Spleen (tissue), 11 donors: ENCODE measurements around the gene KLK6. TPM values are rescaled to one million over a fixed set of nuclear protein-coding genes. Genes with fewer than 3 reads are reported as not detected.

Source experiments
- DNase-seq: peaks from one replicate; pipeline ENCODE4 v3.0.0-alpha.2; 2020
- H3K27ac ChIP-seq, 8 donors: fragments of 200-600 bp; sonication (generic) in 7 of 8; 1 replicate in 4 of 8; 2 replicates in 4 of 8; pipeline versions ENCODE4 v1.5.0 to v1.8.0; 2016 to 2021; ENCODE audit warnings: inconsistent platforms in 4 of 8, mild to moderate bottlenecking in 4 of 8, moderate library complexity in 1 of 8
- H3K27me3 ChIP-seq, 7 donors: fragments of 200-600 bp; sonication (generic) in 6 of 7; replicated peaks in 1 of 7; 1 replicate in 4 of 7; 2 replicates in 3 of 7; pipeline versions ENCODE4 v1.5.0 to v1.8.0; 2016 to 2021; ENCODE audit warnings: inconsistent platforms in 3 of 7, mild to moderate bottlenecking in 1 of 7
- H3K36me3 ChIP-seq, 6 donors: fragments of 200-600 bp; sonication (generic) in 5 of 6; 1 replicate in 4 of 6; 2 replicates in 2 of 6; pipeline versions ENCODE4 v1.5.0 to v1.8.0; 2016 to 2021; ENCODE audit warnings: inconsistent platforms in 2 of 6
- H3K4me1 ChIP-seq, 6 donors: fragments of 200-600 bp; sonication (generic) in 5 of 6; 1 replicate in 3 of 6; 2 replicates in 3 of 6; pipeline versions ENCODE4 v1.5.0 to v1.8.0; 2016 to 2021; ENCODE audit warnings: inconsistent platforms in 3 of 6
- H3K4me3 ChIP-seq, 8 donors: fragments of 200-600 bp; sonication (generic) in 7 of 8; 1 replicate in 4 of 8; 2 replicates in 4 of 8; pipeline versions ENCODE4 v1.5.0 to v1.8.0; 2016 to 2021; ENCODE audit warnings: inconsistent platforms in 4 of 8, mild to moderate bottlenecking in 4 of 8, moderate library complexity in 2 of 8
- H3K9me3 ChIP-seq, 8 donors: fragments of 200-600 bp; sonication (generic) in 7 of 8; 1 replicate in 4 of 8; 2 replicates in 4 of 8; pipeline versions ENCODE4 v1.5.0 to v1.8.0; 2016 to 2021; ENCODE audit warnings: inconsistent platforms in 4 of 8
- CTCF ChIP-seq, 11 experiments: fragments of 200-600 bp in 7 of 11; fragments of 450-650 bp in 4 of 11; sonication (generic) in 4 of 11; IDR thresholded peaks in 8 of 11; conservative IDR thresholded peaks in 3 of 11; 1 replicate in 7 of 11; 2 replicates in 4 of 11; pipeline versions ENCODE4 v1.4.0 to v1.8.0; 2016 to 2021; ENCODE audit warnings: antibody characterized with exemption in 11 of 11, inconsistent platforms in 4 of 11, mild to moderate bottlenecking in 1 of 11
- POLR2A ChIP-seq, 3 donors: fragments of 450-650 bp; IDR thresholded peaks; one replicate each; pipeline ENCODE4 v1.5.1; 2017; ENCODE audit warnings: antibody characterized with exemption in 3 of 3, mild to moderate bottlenecking in 1 of 3
- POLR2AphosphoS5 ChIP-seq, 3 donors: sonication (generic); formaldehyde crosslinking; IDR thresholded peaks; one replicate each; pipeline ENCODE4 v1.5.1; 2017; ENCODE audit warnings: antibody characterized with exemption in 3 of 3
- WGBS, 5 donors: extraction: QIAGEN DNeasy Blood & Tissue Kit in 3 of 5; methylation state at CpG; one replicate each; pipeline versions ENCODE4 v1.1.5 to v1.1.7; 2013 to 2018; 5-methylcytosine and 5-hydroxymethylcytosine counted together
- intact Hi-C: fragments of 100-400 bp; cut with DNase I; formaldehyde crosslinking; loops from one replicate; pipeline ENCODE4 v1.15.0; 2023; ENCODE audit warnings: low total_unique reads
- polyA plus RNA-seq, 3 donors: library from polyadenylated mRNA; stranded (reverse); fragments of 200-250 nt; gene quantifications; one replicate each; pipeline ENCODE4 v1.2.1, GENCODE V29; 2013
- total RNA-seq, 7 donors: library from RNA; depleted of rRNA in 3 of 7; stranded (reverse); fragments of >200 nt in 3 of 7; fragmentation: NEBNext Ultra II Directional in 4 of 7; extraction: Animal tissue kit (Norgen Biotek cat#: 25700) in 4 of 7; gene quantifications; one replicate each; pipeline versions ENCODE4 v1.1.0 to v1.2.1, GENCODE V29; 2016 to 2021
- donor health status: healthy with polysubstance abuse.
- donor health status: DM: no; HTN: no; CAD: no; lungs with moderate emphysema.
- donor health status: DM: no; HTN: no; CAD: no.
- donor health status: Bipolar disorder and iron deficiency.
- donor health status: healthy.
- donor health status: DM: no; HTN: no; CAD: no.
- donor health status: DM: yes; HTN: yes; CAD: no.

Gene KLK6
- total and polyA plus RNA-seq, 10 donors = 0.43 to 9.5 (median 2.8) TPM; not detected in 1

DNA sequence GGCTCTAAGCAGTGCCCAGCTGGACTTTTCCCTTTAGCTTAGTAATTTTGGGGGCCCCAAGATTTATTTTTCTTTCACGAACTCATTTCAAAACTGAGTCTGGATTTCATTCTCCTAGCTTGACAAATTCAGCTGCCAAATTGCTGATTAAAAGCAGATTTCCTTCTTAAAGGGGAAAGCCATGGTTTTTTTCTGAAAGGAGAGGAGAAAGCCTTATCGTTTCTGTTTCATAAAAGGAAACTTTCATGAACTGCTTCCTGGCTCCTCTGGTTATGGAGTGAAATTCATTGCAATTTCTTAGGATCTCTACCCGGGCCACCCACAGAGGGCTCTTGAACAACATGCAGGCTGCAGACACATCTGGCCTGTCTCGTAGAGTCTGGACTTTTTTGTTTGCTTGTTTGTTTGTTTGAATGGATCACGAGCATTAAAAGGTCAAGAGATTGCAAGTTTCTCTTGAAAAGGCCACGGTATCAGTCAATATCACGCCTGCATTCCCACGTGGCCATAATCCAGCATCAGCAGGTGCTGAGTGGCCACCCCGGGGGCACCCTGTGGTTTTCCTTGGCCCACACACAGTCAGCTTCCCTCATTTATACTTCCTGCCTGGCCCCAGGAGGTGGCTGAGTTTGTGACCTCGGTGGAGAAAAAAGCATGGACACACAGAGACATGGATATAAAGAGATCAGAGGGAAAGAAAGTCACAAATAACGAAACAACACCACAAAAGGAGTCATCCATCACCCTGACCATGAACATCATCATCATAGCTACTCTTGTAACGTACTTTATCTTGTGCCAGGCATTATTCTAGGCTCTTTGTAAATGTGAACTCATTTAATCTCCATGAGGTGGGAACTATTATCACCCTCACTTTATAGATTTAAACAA lies 47.7 kb downstream of the KLK6 start:
- Histone ChIP-seq H3K27me3 (peaks cover 0 to 75% (median 0%) of the 10 kb centered on the region in 7 donors), H3K4me1 (peaks cover 0 to 12% (median 9%) of the 10 kb centered on the region in 6 donors), H3K9me3 (no peaks in the 10 kb centered on the region), H3K36me3 (no peaks in the 10 kb centered on the region), H3K4me3 (no peak overlapping the region), H3K27ac (no peak overlapping the region)
- intact Hi-C loops = no loop called here
- DNase-seq = no peak
- no peak for TF ChIP-seq CTCF (IDR thresholded peaks at IDR 0.05 in 8 of 11, conservative IDR thresholded peaks at IDR 0.05 in 3 of 11)
- TF ChIP-seq POLR2A (IDR thresholded peaks at IDR 0.05) = no peak
- TF ChIP-seq POLR2AphosphoS5 (IDR thresholded peaks at IDR 0.05) = no peak
- 4 to 8% (median 5%) methylated on average over 12 of the region's 12 CpGs for WGBS, 5 donors

- Histone ChIP-seq H3K27me3 (peaks cover 3 to 89% (median 15%) of the 10 kb centered on the region in 7 donors), H3K4me1 (no peaks in the 10 kb centered on the region), H3K27ac (no peak overlapping the region), H3K36me3 (no peaks in the 10 kb centered on the region), H3K9me3 (no peaks in the 10 kb centered on the region), H3K4me3 (no peak overlapping the region)
- WGBS, 5 donors = 52 to 90% (median 70%) methylated on average over 2 of the region's 2 CpGs
- no peak for DNase-seq
- TF ChIP-seq POLR2AphosphoS5 (IDR thresholded peaks at IDR 0.05) = no peak
- intact Hi-C loops = no loop called here
Measured at GRCh38 chr19:50916069-50916468, 53.3 kb downstream of the KLK6 start.

DNA sequence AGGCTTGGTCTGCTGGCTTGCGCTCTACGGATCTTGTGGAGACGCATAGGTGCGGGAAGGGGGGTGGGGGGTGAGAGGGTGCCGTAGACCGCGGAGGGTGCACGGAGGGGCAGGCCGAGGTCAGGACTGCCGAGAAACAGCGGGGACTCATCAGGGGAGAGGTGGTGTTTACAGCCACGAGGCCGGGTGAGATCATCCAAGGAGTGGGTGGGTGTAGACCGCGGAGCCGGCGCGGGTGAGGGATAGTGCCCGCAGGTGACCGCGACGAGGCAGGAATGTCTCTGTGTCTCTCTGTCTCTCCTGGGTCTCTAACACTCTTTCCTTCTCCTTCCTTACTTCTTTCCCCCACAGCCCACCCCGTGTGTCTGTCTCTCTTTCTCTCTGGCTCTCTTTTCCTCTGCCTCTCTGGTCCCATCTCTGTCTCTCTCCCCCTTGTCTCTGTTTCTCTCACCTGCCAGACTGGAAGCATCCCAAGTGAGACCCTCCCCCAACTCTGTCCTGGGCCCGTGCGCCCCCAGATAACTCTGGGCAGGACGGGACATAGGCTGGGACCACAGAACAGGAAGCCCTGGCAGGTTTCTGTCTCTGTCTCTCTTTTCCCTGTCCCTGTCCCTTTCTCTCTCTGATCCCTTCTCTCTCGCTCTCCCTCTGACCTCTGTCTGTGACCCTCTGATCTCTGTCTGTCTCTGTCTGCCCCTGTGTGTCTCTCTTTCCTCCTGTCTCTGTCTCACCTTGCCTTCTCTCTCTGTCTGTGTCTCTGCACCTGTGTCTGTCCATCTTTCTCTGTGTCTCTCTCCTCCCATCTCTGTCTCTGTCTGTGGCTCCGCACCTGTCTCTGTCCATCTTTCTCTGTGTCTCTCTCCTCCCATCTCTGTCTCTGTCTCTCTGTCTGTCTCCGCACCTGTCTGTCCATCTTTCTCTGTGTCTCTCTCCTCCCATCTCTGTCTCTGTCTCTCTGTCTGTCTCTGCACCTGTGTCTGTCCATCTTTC lies 56.4 kb downstream of the KLK6 start:
- H3K27me3 ChIP-seq = peaks cover 3 to 92% (median 32%) of the 10 kb centered on the region in 7 donors
- H3K4me1 ChIP-seq = peaks cover 0 to 9% (median 0%) of the 10 kb centered on the region in 6 donors
- 11 to 13% (median 12%) methylated on average over 29 of the region's 29 CpGs for WGBS, 5 donors
- H3K4me3 ChIP-seq = no peak overlapping the region
- H3K9me3 ChIP-seq = no peaks in the 10 kb centered on the region
- no peaks in the 10 kb centered on the region for H3K36me3 ChIP-seq
- DNase-seq = no peak
- intact Hi-C loops = no loop called here
- H3K27ac ChIP-seq = no peak overlapping the region
- TF ChIP-seq CTCF (IDR thresholded peaks at IDR 0.05 in 8 of 11, conservative IDR thresholded peaks at IDR 0.05 in 3 of 11) (no peak), POLR2AphosphoS5 (IDR thresholded peaks at IDR 0.05) (no peak), POLR2A (IDR thresholded peaks at IDR 0.05) (no peak)

GRCh38 chr19:50912102-50912599 lies 57.2 kb downstream of the KLK6 start:
- Histone ChIP-seq H3K9me3 (no peaks in the 10 kb centered on the region), H3K27ac (no peak overlapping the region), H3K4me1 (peaks cover 0 to 9% (median 0%) of the 10 kb centered on the region in 6 donors), H3K4me3 (no peak overlapping the region), H3K36me3 (no peaks in the 10 kb centered on the region), H3K27me3 (peaks cover 3 to 92% (median 32%) of the 10 kb centered on the region in 7 donors)
- 16 to 24% (median 23%) methylated on average over 20 to 21 of the region's 21 CpGs for WGBS, 5 donors
- no peak for DNase-seq
- intact Hi-C loops = no loop called here
- TF ChIP-seq CTCF (IDR thresholded peaks at IDR 0.05 in 8 of 11, conservative IDR thresholded peaks at IDR 0.05 in 3 of 11) = no peak
- no peak for TF ChIP-seq POLR2AphosphoS5 (IDR thresholded peaks at IDR 0.05)
- TF ChIP-seq POLR2A (IDR thresholded peaks at IDR 0.05) = no peak
